Breast epithelium (tissue), 4 donors: ENCODE results near the gene ARHGAP15. TPM values are rescaled to one million over a fixed set of nuclear protein-coding genes. Genes with fewer than 3 reads are reported as not detected.

Experiments used
- DNase-seq, 2 donors: peaks; one replicate each; pipeline ENCODE4 v3.0.0-alpha.2; 2019; ENCODE audit warnings: low spot score in 2 of 2
- H3K27ac ChIP-seq, 2 donors: fragments of 200-600 bp; sonication (generic) in 1 of 2; one replicate each; pipeline ENCODE4 v1.5.1; 2016 to 2019; ENCODE audit warnings: mild to moderate bottlenecking in 1 of 2
- H3K27me3 ChIP-seq, 2 donors: fragments of 200-600 bp; sonication (generic) in 1 of 2; one replicate each; pipeline versions ENCODE4 v1.5.1 to v1.6.0; 2017 to 2019; ENCODE audit warnings: control low read depth in 1 of 2, mild to moderate bottlenecking in 1 of 2
- H3K36me3 ChIP-seq: fragments of 200-600 bp; one replicate; pipeline ENCODE4 v1.5.1; 2019
- H3K4me1 ChIP-seq, 2 donors: fragments of 200-600 bp; sonication (generic); one replicate each; pipeline ENCODE4 v1.5.1; 2016 to 2019; ENCODE audit warnings: control low read depth in 1 of 2
- H3K4me3 ChIP-seq, 3 donors: fragments of 200-600 bp; sonication (generic); 1 replicate in 2 of 3; 2 replicates in 1 of 3; pipeline ENCODE4 v1.5.1; 2016 to 2019; ENCODE audit warnings: mild to moderate bottlenecking in 3 of 3, moderate library complexity in 2 of 3
- H3K9me3 ChIP-seq, 2 donors: fragments of 200-600 bp; sonication (generic) in 1 of 2; one replicate each; pipeline ENCODE4 v1.5.1; 2016 to 2019; ENCODE audit warnings: control low read depth in 1 of 2
- CTCF ChIP-seq, 3 donors: fragments of 450-650 bp; IDR thresholded peaks; one replicate each; pipeline ENCODE4 v1.5.1; 2016 to 2017; ENCODE audit warnings: antibody characterized with exemption in 3 of 3, mild to moderate bottlenecking in 3 of 3, moderate library complexity in 3 of 3
- POLR2A ChIP-seq: fragments of 450-650 bp; IDR thresholded peaks from one replicate; pipeline ENCODE4 v1.6.1; 2016; ENCODE audit warnings: antibody characterized with exemption, mild to moderate bottlenecking, moderate library complexity
- POLR2AphosphoS5 ChIP-seq, 3 donors: sonication (generic); formaldehyde crosslinking; IDR thresholded peaks; one replicate each; pipeline ENCODE4 v1.6.1; 2017; ENCODE audit warnings: antibody characterized with exemption in 3 of 3
- intact Hi-C: fragments of 100-400 bp; cut with DNase I; formaldehyde crosslinking; loops from one replicate; pipeline ENCODE4 v1.15.1; 2023; ENCODE audit warnings: low total_unique reads
- total RNA-seq, 3 donors: library from RNA; depleted of rRNA; stranded (reverse); fragments of >200 nt; gene quantifications; one replicate each; pipeline ENCODE4 v1.1.0, GENCODE V29; 2016

ARHGAP15 gene
- total RNA-seq, 3 donors from 2014 or later: 8.9 to 13.4 (median 10.7) TPM

GRCh38 chr2:143805666-143806065 is 676.4 kb downstream of the ARHGAP15 start:
- no peaks in the 10 kb centered on the region for H3K36me3 ChIP-seq
- H3K27ac ChIP-seq: no peak overlapping the region
- H3K27me3 ChIP-seq: no peaks in the 10 kb centered on the region
- no peak for DNase-seq
- no peaks in the 10 kb centered on the region for H3K4me1 ChIP-seq
- TF ChIP-seq POLR2A (no peak), CTCF (IDR thresholded peaks at IDR 0.05) (no peak), POLR2AphosphoS5 (IDR thresholded peaks at IDR 0.05) (no peak)
- no peak overlapping the region for H3K4me3 ChIP-seq
- intact Hi-C loops: no loop called here
- no peaks in the 10 kb centered on the region for H3K9me3 ChIP-seq

GRCh38 chr2:143807192-143807591 is 678.0 kb downstream of the ARHGAP15 start:
- no peak overlapping the region for H3K27ac ChIP-seq
- no peak overlapping the region for H3K4me3 ChIP-seq
- intact Hi-C loops: no loop called here
- H3K36me3 ChIP-seq: no peaks in the 10 kb centered on the region
- no peaks in the 10 kb centered on the region for H3K4me1 ChIP-seq
- H3K9me3 ChIP-seq: no peaks in the 10 kb centered on the region
- TF ChIP-seq CTCF (IDR thresholded peaks at IDR 0.05) (no peak), POLR2AphosphoS5 (IDR thresholded peaks at IDR 0.05) (no peak), POLR2A (no peak)
- no peak for DNase-seq
- no peaks in the 10 kb centered on the region for H3K27me3 ChIP-seq

- no peaks in the 10 kb centered on the region for H3K4me1 ChIP-seq
- TF ChIP-seq POLR2A (no peak), POLR2AphosphoS5 (IDR thresholded peaks at IDR 0.05) (peak in 2 of 3 donors; percentile 70 to 75)
- H3K4me3 ChIP-seq: no peak overlapping the region
- DNase-seq: no peak
- no peaks in the 10 kb centered on the region for H3K36me3 ChIP-seq
- intact Hi-C loops: no loop called here
- no peaks in the 10 kb centered on the region for H3K9me3 ChIP-seq
- peak overlapping the region in 1 of 2 donors; percentile 1 for H3K27ac ChIP-seq
- no peaks in the 10 kb centered on the region for H3K27me3 ChIP-seq
Observed at GRCh38 chr2:143807671-143808070, 678.5 kb downstream of the ARHGAP15 start.

- Histone ChIP-seq H3K4me1 (no peaks in the 10 kb centered on the region), H3K36me3 (no peaks in the 10 kb centered on the region), H3K27me3 (no peaks in the 10 kb centered on the region), H3K27ac (peak overlapping the region in 1 of 2 donors; percentile 1), H3K9me3 (no peaks in the 10 kb centered on the region), H3K4me3 (no peak overlapping the region)
- DNase-seq: no peak
- intact Hi-C loops: no loop called here
- TF ChIP-seq POLR2A (no peak), POLR2AphosphoS5 (IDR thresholded peaks at IDR 0.05) (no peak), CTCF (IDR thresholded peaks at IDR 0.05) (no peak)
Observed at GRCh38 chr2:143808166-143808565, 678.9 kb downstream of the ARHGAP15 start.

- H3K27me3 ChIP-seq: no peaks in the 10 kb centered on the region
- no peaks in the 10 kb centered on the region for H3K4me1 ChIP-seq
- H3K27ac ChIP-seq: no peak overlapping the region
- no peaks in the 10 kb centered on the region for H3K9me3 ChIP-seq
- no peak overlapping the region for H3K4me3 ChIP-seq
- no peak for DNase-seq
- no peaks in the 10 kb centered on the region for H3K36me3 ChIP-seq
- TF ChIP-seq POLR2A (no peak), POLR2AphosphoS5 (IDR thresholded peaks at IDR 0.05) (no peak), CTCF (IDR thresholded peaks at IDR 0.05) (no peak)
- intact Hi-C loops: no loop called here
Observed at GRCh38 chr2:143815082-143815481, 685.9 kb downstream of the ARHGAP15 start.

- Histone ChIP-seq H3K36me3 (no peaks in the 10 kb centered on the region), H3K4me1 (no peaks in the 10 kb centered on the region), H3K4me3 (no peak overlapping the region), H3K9me3 (no peaks in the 10 kb centered on the region), H3K27me3 (no peaks in the 10 kb centered on the region), H3K27ac (no peak overlapping the region)
- DNase-seq: no peak
- no peak for TF ChIP-seq CTCF (IDR thresholded peaks at IDR 0.05)
- TF ChIP-seq POLR2A: no peak
- TF ChIP-seq POLR2AphosphoS5 (IDR thresholded peaks at IDR 0.05): no peak
- intact Hi-C loops: no loop called here
Observed at GRCh38 chr2:143816916-143817315, 687.7 kb downstream of the ARHGAP15 start.
